Right lobe of liver (tissue), 4 donors: ENCODE measurements around the gene SCFD2.

Source experiments
- POLR2A ChIP-seq: fragments of 450-650 bp; IDR thresholded peaks from one replicate; pipeline ENCODE4 v1.6.1; 2017; ENCODE audit warnings: antibody characterized with exemption, mild to moderate bottlenecking
- TF ChIP-seq, protein P1 (sequence below), 4 donors: fragments of 200-600 bp in 3 of 4; fragments of 450-650 bp in 1 of 4; IDR thresholded peaks; one replicate each; pipeline versions ENCODE4 v1.5.1 to v1.8.0; 2016 to 2022; ENCODE audit warnings: antibody characterized with exemption in 4 of 4, mild to moderate bottlenecking in 2 of 4
- donor health status: DM: no; HTN: no; CAD: no.
- donor health status: DM: no; HTN: no; CAD: no.
- donor health status: DM: no; HTN: yes; CAD: no.

- TF ChIP-seq, protein P1, sequence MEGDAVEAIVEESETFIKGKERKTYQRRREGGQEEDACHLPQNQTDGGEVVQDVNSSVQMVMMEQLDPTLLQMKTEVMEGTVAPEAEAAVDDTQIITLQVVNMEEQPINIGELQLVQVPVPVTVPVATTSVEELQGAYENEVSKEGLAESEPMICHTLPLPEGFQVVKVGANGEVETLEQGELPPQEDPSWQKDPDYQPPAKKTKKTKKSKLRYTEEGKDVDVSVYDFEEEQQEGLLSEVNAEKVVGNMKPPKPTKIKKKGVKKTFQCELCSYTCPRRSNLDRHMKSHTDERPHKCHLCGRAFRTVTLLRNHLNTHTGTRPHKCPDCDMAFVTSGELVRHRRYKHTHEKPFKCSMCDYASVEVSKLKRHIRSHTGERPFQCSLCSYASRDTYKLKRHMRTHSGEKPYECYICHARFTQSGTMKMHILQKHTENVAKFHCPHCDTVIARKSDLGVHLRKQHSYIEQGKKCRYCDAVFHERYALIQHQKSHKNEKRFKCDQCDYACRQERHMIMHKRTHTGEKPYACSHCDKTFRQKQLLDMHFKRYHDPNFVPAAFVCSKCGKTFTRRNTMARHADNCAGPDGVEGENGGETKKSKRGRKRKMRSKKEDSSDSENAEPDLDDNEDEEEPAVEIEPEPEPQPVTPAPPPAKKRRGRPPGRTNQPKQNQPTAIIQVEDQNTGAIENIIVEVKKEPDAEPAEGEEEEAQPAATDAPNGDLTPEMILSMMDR (IDR thresholded peaks at IDR 0.05): no peak
- no peak for TF ChIP-seq POLR2A
These were observed 416.5 kb downstream of the SCFD2 start for GRCh38 chr4:52949336-52949735.
